ENCODE measurements around the gene CCDC102A. TPM values are rescaled to one million over a fixed set of nuclear protein-coding genes. Genes with fewer than 3 reads are reported as not detected.

The CCDC102A gene
- total and polyA plus RNA-seq, 4 donors: 12.9 to 21.9 (median 14.7) TPM

- no peak overlapping the region for H3K27ac ChIP-seq (ENCODE audit: low read depth in 1 of 2, low read length in 2 of 2)
- intact Hi-C loops (cut with DNase I): no loop called here
- no peak for ATAC-seq (ENCODE audit: low FRiP score)
- H3K27me3 ChIP-seq (ENCODE audit: control insufficient read depth in 1 of 2, insufficient read depth in 2 of 2, low read length in 1 of 2): no peaks in the 10 kb centered on the region
- no peak overlapping the region for H3K4me3 ChIP-seq (ENCODE audit: low read length in 2 of 2)
- no peaks in the 10 kb centered on the region for H3K36me3 ChIP-seq (ENCODE audit: control insufficient read depth in 1 of 2, insufficient read depth in 2 of 2, low read length in 1 of 2)
- peaks cover 9% of the 10 kb centered on the region for H3K9me3 ChIP-seq (ENCODE audit: control insufficient read depth, low read length)
- WGBS, 2 donors: 73 to 74% methylated on average over 8 of the region's 8 CpGs
- peak in 1 of 2 donors; percentile 37 for DNase-seq
- H3K4me1 ChIP-seq (ENCODE audit: control insufficient read depth in 1 of 2, insufficient read depth in 2 of 2, low read length in 2 of 2): no peaks in the 10 kb centered on the region
These were observed 26.5 kb upstream of the CCDC102A start for GRCh38 chr16:57562669-57563486.

- Histone ChIP-seq H3K4me1 (ENCODE audit: control insufficient read depth in 1 of 2, insufficient read depth in 2 of 2, low read length in 2 of 2) (no peaks in the 10 kb centered on the region), H3K27ac (ENCODE audit: low read depth in 1 of 2, low read length in 2 of 2) (no peak overlapping the region), H3K4me3 (ENCODE audit: low read length in 2 of 2) (no peak overlapping the region), H3K27me3 (ENCODE audit: control insufficient read depth in 1 of 2, insufficient read depth in 2 of 2, low read length in 1 of 2) (no peaks in the 10 kb centered on the region), H3K9me3 (ENCODE audit: control insufficient read depth, low read length) (peaks cover 9% of the 10 kb centered on the region), H3K36me3 (ENCODE audit: control insufficient read depth in 1 of 2, insufficient read depth in 2 of 2, low read length in 1 of 2) (no peaks in the 10 kb centered on the region)
- intact Hi-C loops (cut with DNase I): no loop called here
- ATAC-seq (ENCODE audit: low FRiP score) (no peak), DNase-seq (peak in 1 of 2 donors; percentile 51)
- 92 to 93% methylated on average over 4 of the region's 4 CpGs for WGBS, 2 donors
These were observed 25.7 kb upstream of the CCDC102A start for GRCh38 chr16:57562066-57562465.

GRCh38 chr16:57559072-57559790, 22.9 kb upstream of the CCDC102A start:
- ATAC-seq (ENCODE audit: low FRiP score): no peak
- H3K9me3 ChIP-seq (ENCODE audit: control insufficient read depth, low read length): peaks cover 9% of the 10 kb centered on the region
- H3K4me3 ChIP-seq (ENCODE audit: low read length in 2 of 2): no peak overlapping the region
- intact Hi-C loops (cut with DNase I): no loop called here
- no peaks in the 10 kb centered on the region for H3K36me3 ChIP-seq (ENCODE audit: control insufficient read depth in 1 of 2, insufficient read depth in 2 of 2, low read length in 1 of 2)
- no peak overlapping the region for H3K27ac ChIP-seq (ENCODE audit: low read depth in 1 of 2, low read length in 2 of 2)
- no peaks in the 10 kb centered on the region for H3K27me3 ChIP-seq (ENCODE audit: control insufficient read depth in 1 of 2, insufficient read depth in 2 of 2, low read length in 1 of 2)
- DNase-seq: no peak
- no peaks in the 10 kb centered on the region for H3K4me1 ChIP-seq (ENCODE audit: control insufficient read depth in 1 of 2, insufficient read depth in 2 of 2, low read length in 2 of 2)
- 87% methylated on average over 4 of the region's 4 CpGs for WGBS, 2 donors

- intact Hi-C loops (cut with DNase I): no loop called here
- no peak for ATAC-seq (ENCODE audit: low FRiP score)
These were observed 20.7 kb upstream of the CCDC102A start for GRCh38 chr16:57556941-57557541.

GRCh38 chr16:57555831-57556230, 19.5 kb upstream of the CCDC102A start:
- DNase-seq (no peak), ATAC-seq (ENCODE audit: low FRiP score) (no peak)
- WGBS, 2 donors: 85 to 89% methylated on average over 3 of the region's 3 CpGs
- no peaks in the 10 kb centered on the region for H3K27me3 ChIP-seq (ENCODE audit: control insufficient read depth in 1 of 2, insufficient read depth in 2 of 2, low read length in 1 of 2)
- no peaks in the 10 kb centered on the region for H3K36me3 ChIP-seq (ENCODE audit: control insufficient read depth in 1 of 2, insufficient read depth in 2 of 2, low read length in 1 of 2)
- H3K27ac ChIP-seq (ENCODE audit: low read depth in 1 of 2, low read length in 2 of 2): no peak overlapping the region
- peaks cover 7% of the 10 kb centered on the region for H3K9me3 ChIP-seq (ENCODE audit: control insufficient read depth, low read length)
- H3K4me3 ChIP-seq (ENCODE audit: low read length in 2 of 2): no peak overlapping the region
- H3K4me1 ChIP-seq (ENCODE audit: control insufficient read depth in 1 of 2, insufficient read depth in 2 of 2, low read length in 2 of 2): no peaks in the 10 kb centered on the region
- intact Hi-C loops (cut with DNase I): no loop called here

More at GRCh38 chr16:57556941-57557541, 20.7 kb upstream of the CCDC102A start:
- Histone ChIP-seq H3K4me3 (ENCODE audit: low read length in 2 of 2) (no peak overlapping the region), H3K27ac (ENCODE audit: low read depth in 1 of 2, low read length in 2 of 2) (no peak overlapping the region), H3K36me3 (ENCODE audit: control insufficient read depth in 1 of 2, insufficient read depth in 2 of 2, low read length in 1 of 2) (no peaks in the 10 kb centered on the region), H3K9me3 (ENCODE audit: control insufficient read depth, low read length) (peaks cover 12% of the 10 kb centered on the region), H3K27me3 (ENCODE audit: control insufficient read depth in 1 of 2, insufficient read depth in 2 of 2, low read length in 1 of 2) (no peaks in the 10 kb centered on the region), H3K4me1 (ENCODE audit: control insufficient read depth in 1 of 2, insufficient read depth in 2 of 2, low read length in 2 of 2) (no peaks in the 10 kb centered on the region)
- no peak for DNase-seq
- 67 to 73% methylated on average over 8 of the region's 8 CpGs for WGBS, 2 donors

- H3K27ac ChIP-seq (ENCODE audit: low read depth in 1 of 2, low read length in 2 of 2): no peak overlapping the region
- WGBS, 2 donors: 94 to 98% methylated on average over 3 of the region's 3 CpGs
- DNase-seq (no peak), ATAC-seq (ENCODE audit: low FRiP score) (no peak)
- H3K27me3 ChIP-seq (ENCODE audit: control insufficient read depth in 1 of 2, insufficient read depth in 2 of 2, low read length in 1 of 2): no peaks in the 10 kb centered on the region
- no peaks in the 10 kb centered on the region for H3K36me3 ChIP-seq (ENCODE audit: control insufficient read depth in 1 of 2, insufficient read depth in 2 of 2, low read length in 1 of 2)
- H3K4me1 ChIP-seq (ENCODE audit: control insufficient read depth in 1 of 2, insufficient read depth in 2 of 2, low read length in 2 of 2): no peaks in the 10 kb centered on the region
- peaks cover 3% of the 10 kb centered on the region for H3K9me3 ChIP-seq (ENCODE audit: control insufficient read depth, low read length)
- no peak overlapping the region for H3K4me3 ChIP-seq (ENCODE audit: low read length in 2 of 2)
- intact Hi-C loops (cut with DNase I): no loop called here
These were observed 14.7 kb upstream of the CCDC102A start for GRCh38 chr16:57551057-57551456.

GRCh38 chr16:57549730-57550129, 13.4 kb upstream of the CCDC102A start:
- Histone ChIP-seq H3K4me1 (ENCODE audit: control insufficient read depth in 1 of 2, insufficient read depth in 2 of 2, low read length in 2 of 2) (no peaks in the 10 kb centered on the region), H3K36me3 (ENCODE audit: control insufficient read depth in 1 of 2, insufficient read depth in 2 of 2, low read length in 1 of 2) (no peaks in the 10 kb centered on the region), H3K9me3 (ENCODE audit: control insufficient read depth, low read length) (peaks cover 3% of the 10 kb centered on the region), H3K27ac (ENCODE audit: low read depth in 1 of 2, low read length in 2 of 2) (no peak overlapping the region), H3K4me3 (ENCODE audit: low read length in 2 of 2) (no peak overlapping the region), H3K27me3 (ENCODE audit: control insufficient read depth in 1 of 2, insufficient read depth in 2 of 2, low read length in 1 of 2) (no peaks in the 10 kb centered on the region)
- no peak for ATAC-seq (ENCODE audit: low FRiP score)
- intact Hi-C loops (cut with DNase I): no loop called here
- no peak for DNase-seq

- no peak overlapping the region for H3K27ac ChIP-seq (ENCODE audit: low read depth in 1 of 2, low read length in 2 of 2)
- H3K27me3 ChIP-seq (ENCODE audit: control insufficient read depth in 1 of 2, insufficient read depth in 2 of 2, low read length in 1 of 2): no peaks in the 10 kb centered on the region
- intact Hi-C loops (cut with DNase I): no loop called here
- H3K36me3 ChIP-seq (ENCODE audit: control insufficient read depth in 1 of 2, insufficient read depth in 2 of 2, low read length in 1 of 2): no peaks in the 10 kb centered on the region
- H3K4me1 ChIP-seq (ENCODE audit: control insufficient read depth in 1 of 2, insufficient read depth in 2 of 2, low read length in 2 of 2): no peaks in the 10 kb centered on the region
- H3K4me3 ChIP-seq (ENCODE audit: low read length in 2 of 2): no peak overlapping the region
- ATAC-seq (ENCODE audit: low FRiP score) (no peak), DNase-seq (no peak)
- H3K9me3 ChIP-seq (ENCODE audit: control insufficient read depth, low read length): peaks cover 3% of the 10 kb centered on the region
- 72 to 74% methylated on average over 4 of the region's 4 CpGs for WGBS, 2 donors
These were observed 12.0 kb upstream of the CCDC102A start for GRCh38 chr16:57548408-57548807.
